Activated CD8-positive, alpha-beta memory T cell treated with anti-CD3 and anti-CD28 coated beads for 24 hours (primary cell): Measurements from ENCODE around the gene RAB6A.
"Not testable (repeated sequence)": the region's sequence is repeated elsewhere in the genome, so short reads cannot be mapped to it uniquely, and the experiment has no call there.

Experiments used
- DNase-seq: peaks from one replicate; pipeline ENCODE4 v3.0.0-alpha.2; 2020

The RAB6A gene

DNA sequence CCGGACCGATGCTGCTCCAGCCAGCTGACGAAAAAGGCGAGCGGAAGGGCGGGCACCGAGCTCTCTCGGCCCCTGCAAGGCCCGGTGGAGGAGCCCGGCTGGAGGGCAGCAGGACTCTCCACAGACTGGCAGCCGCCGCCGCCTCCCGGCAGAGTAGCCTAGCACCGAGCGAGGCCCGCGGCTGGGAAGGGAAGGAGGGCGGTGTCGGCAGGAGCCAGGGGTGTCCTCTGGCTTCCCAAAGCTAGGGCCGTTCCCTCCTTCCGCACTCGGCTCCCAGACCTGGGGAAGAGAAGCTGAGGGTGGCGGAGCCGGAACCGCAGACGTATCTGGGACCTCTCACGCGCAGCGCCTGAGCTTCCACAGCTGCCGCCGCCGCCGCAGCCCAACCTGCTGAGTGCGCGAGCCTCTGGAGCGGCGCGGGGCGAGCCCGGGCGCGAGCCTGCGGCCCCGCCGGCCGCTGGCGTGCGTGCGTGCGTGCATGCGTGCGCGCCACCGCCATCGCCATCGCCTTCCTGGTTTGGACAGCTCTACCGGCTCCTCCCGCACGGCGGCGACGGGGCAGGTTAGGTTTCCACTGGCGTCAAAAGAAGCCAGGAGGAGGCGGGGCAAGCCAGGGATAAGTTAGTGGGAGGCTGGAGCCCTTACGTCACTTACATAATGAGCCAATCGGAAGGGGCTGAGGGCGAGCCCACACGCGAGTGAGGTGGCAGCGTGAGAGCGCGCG, at the start of gene RAB6A:
TSS of gene RAB6A (minus strand) at position 396 of the 724 bp plus-strand sequence. CDS start 439 bp downstream, outside the sequence.
- DNase-seq, result peak; percentile 99

DNA sequence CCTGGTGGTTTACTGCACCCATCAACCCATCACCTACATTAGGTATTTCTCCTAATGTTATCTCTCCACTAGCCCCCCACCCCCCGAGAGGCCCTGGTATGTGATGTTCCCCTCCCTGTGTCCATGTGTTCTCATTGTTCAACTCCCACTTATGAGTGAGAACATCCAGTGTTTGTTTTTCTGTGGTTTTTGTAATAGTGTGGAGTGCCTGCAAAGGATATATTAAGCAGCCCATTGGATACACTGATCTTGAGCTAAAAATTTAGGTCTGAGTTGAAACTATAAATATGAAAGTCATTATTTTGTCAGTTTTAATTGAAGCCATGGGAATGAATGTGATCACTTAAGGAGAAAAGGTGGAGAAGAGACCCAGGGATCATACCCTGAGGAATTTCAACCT, 49.8 kb upstream of the RAB6A start:
- no peak for DNase-seq

- no peak for DNase-seq
Measured at GRCh38 chr11:73808052-73808451, 47.2 kb upstream of the RAB6A start.

- DNase-seq, result no peak
Measured at GRCh38 chr11:73804712-73805111, 43.8 kb upstream of the RAB6A start.

DNA sequence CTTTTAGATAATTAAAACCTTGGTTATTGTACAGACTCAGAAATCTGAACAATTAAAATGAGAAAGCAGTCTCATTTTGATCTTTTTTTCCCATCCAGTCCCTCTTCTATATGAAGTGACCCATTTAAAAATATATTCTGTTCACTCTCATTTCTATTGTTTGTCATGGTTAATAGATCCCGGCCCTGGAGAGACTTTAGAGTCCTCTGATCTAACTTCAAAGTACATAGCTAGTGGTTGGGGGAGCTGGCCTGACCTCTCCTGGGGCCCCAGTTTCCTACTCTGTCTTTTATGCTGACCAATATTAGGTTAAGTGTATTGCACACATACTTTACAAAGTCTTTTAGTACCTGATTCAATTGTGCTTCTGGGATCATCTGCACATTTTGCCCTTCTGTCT, 40.3 kb upstream of the RAB6A start:
- no peak for DNase-seq

GRCh38 chr11:73800276-73800806, 39.5 kb upstream of the RAB6A start:
- no peak for DNase-seq

DNA sequence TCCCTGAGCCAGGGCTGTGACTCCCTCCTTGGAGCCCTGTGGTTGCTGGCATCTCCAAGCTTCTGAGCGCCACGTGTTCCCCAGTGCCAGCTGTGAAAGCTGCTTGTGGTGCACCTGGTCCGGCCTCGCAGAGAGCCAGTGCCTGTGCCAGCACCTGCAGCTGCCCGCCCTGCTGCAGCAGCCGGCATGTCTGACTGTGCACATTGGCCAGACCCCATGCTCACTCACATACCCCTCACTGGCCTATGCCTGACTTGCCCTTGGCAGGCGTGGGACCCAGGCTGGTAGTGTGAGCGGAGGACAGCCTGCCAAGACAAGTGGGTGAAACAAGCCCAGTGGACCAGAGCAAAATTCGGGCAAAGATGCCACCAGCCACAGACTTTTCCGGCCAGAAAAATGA, 36.6 kb upstream of the RAB6A start:
- DNase-seq, result no peak

DNA sequence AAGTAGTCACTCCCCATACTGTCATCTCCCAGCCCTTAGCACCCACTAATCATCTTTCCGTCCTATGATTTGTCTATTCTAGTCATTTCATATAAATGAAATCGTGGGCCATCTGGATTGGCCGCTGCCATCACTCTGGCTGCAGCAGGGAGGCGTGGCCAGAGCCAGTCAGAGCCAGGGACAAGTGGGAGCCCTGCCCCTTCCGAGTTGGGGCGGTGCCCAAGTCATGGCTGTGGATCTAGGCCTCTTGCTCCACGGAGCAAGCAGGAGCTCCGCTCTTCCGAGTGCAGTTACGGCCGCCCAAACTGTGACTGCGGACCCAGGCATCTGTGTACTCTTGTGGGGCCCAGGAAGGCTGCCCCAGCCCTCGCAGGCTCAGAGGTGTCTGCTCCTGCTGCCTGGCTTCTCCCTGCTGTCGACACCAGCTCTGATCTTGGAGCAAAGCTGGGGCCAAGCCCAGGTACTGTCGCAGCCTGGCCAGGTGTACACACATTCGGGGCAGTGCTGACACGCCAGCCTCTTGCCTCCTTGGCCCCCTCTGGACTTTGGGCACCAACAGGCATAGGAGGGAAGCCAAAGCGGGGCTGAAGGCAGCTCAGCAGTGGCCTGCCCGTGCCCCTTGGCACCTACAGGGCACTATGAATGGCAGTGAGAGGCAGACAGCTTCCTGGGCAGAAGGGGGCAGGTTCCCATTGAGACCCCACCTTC, 35.2 kb upstream of the RAB6A start:
- DNase-seq, result no peak

GRCh38 chr11:73792584-73792983, 31.7 kb upstream of the RAB6A start:
- no peak for DNase-seq

DNA sequence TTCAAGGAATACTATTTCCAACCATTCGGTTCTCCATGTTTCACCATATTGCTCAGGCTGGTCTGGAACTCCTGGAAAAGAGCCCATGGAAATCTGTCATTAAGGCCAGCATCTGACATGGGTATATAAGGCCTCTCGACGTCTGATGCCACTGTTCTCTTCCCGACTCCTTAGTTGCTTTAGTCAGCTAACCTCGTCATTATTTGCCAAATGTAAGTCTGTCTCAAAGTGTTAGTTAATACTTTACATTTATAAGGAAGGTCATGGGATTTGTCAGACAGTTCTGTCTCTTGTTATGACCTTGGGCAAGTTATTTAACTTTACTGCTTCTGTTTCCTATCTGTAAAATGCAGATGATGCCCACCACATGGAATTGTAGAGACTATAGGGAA, 28.4 kb upstream of the RAB6A start:
- DNase-seq, result no peak

- peak; percentile 95 for DNase-seq
Measured at GRCh38 chr11:73787643-73788558, 27.0 kb upstream of the RAB6A start, which contains the start of gene MRPL48. Gene MRPL48, plus strand, starts transcription at chr11:73787874. Its CDS starts 98 bp downstream, at chr11:73787972.

DNA sequence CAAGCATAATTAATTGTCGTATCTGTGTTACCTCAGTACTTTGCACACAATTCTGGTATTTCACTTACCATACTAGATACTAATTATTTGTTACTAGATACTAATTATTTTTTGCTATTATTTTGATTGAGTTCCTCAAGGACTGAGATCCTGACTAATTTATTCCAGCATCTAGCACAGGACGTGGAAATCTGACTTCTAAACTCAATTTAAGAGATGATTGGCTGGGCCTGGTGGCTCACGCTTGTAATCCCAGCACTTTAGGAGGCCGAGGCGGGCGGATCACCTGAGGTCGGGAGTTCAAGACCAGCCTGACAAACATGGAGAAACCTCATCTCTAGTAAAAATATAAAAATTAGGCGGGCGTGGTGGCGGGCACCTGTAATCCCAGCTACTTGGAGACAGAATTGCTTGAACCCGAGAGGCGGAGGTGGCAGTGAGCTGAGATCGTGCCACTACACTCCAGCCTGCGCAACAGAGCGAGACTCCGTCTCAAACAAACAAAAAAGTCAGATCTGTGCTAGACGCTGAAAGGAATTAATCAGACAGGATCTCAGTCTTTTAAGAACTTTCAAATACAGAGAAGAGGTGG, 26.3 kb upstream of the RAB6A start:
- DNase-seq, result peak; percentile 64

- not testable (repeated sequence) for DNase-seq
Measured at GRCh38 chr11:73785467-73785866, 24.6 kb upstream of the RAB6A start.

DNA sequence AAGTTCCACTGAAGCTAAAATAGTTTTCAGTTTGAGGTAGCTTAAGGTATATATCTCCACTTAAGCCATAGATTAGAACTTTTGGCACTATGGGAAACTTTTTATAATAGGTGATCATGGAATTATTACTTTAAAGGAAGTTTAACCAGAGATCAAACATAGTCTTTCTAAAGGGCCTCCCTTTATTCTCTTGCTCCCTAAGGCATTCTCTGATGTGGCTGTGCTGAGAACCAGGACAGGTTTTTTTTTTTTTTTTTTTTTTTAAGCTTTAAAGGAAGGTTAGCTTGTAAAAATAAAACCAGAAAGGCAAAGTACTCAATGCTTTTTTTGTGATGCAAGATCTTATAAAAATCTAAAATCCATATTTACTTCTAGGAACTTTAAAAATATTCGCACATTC, 23.9 kb upstream of the RAB6A start:
- no peak for DNase-seq

DNA sequence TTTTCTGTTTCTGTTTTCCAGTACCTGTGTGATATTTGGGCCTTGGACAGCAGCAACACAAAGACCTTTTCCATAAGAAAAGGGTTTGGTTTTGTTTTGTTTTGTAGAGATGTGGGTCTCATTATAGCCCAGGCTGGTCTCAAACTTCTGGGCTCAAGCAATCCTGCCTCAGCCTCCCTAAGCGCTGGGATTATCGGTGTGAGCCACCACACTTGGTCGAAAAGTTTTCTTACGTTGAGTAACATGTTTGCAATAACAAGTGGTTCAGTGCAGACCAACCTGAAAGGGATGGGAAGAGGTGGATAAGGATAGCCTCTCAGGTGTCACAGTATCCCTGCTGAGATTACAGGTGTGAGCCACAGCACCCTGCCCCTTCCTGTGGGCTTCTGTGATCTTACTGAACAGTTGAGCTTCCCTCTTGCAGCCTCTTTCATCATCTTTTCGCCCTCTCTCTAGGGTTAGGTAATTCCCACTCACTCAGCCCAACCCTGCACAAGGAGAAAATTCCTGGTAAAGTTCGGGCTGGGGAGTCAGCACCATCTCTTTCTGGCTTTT, 23.3 kb upstream of the RAB6A start:
- no peak for DNase-seq

GRCh38 chr11:73783483-73784020, 22.7 kb upstream of the RAB6A start:
- DNase-seq, result no peak

- DNase-seq, result no peak
Measured at GRCh38 chr11:73781303-73781702, 20.4 kb upstream of the RAB6A start.

GRCh38 chr11:73779084-73779902, 18.4 kb upstream of the RAB6A start:
- peak; percentile 98 for DNase-seq

GRCh38 chr11:73770811-73771210, 9.9 kb upstream of the RAB6A start:
- DNase-seq, result not testable (repeated sequence)

DNA sequence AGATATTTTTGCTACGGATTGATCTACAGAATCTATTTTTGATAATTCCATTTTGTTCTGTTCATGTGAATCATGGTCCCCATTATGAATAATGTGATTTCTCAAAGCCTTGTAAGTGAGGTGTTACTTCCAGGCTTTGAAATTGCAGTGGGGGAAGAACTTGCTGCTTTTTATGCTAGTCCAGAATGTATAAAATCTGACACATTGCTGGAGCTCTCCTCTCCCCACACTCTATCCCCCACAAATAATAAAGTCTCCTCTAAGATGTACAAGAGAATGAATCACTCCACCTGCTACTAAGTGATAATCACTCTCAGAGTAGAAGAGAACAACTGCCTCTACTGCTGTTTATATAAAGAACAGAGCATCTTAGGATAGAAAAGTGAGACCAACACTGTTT, 5.9 kb upstream of the RAB6A start:
- no peak for DNase-seq

GRCh38 chr11:73762732-73763131, 1.9 kb upstream of the RAB6A start:
- DNase-seq, result no peak
